HS-5 (cell line): Measurements from ENCODE around the gene SYT8.

Experiments
- DNase-seq: peaks from one replicate; pipeline ENCODE4 v3.0.0-alpha.2; 2012; ENCODE audit warnings: low read depth

The SYT8 gene

GRCh38 chr11:1819074-1819473 is 15.7 kb upstream of the SYT8 start:
- no peak for DNase-seq

GRCh38 chr11:1820463-1821325 is 14.1 kb upstream of the SYT8 start:
- no peak for DNase-seq

- no peak for DNase-seq
Measured at GRCh38 chr11:1821562-1821961, 13.2 kb upstream of the SYT8 start.

GRCh38 chr11:1822648-1823375 is 12.0 kb upstream of the SYT8 start:
- DNase-seq, result no peak

- DNase-seq, result no peak
Measured at GRCh38 chr11:1823376-1824220, 11.2 kb upstream of the SYT8 start.

DNA sequence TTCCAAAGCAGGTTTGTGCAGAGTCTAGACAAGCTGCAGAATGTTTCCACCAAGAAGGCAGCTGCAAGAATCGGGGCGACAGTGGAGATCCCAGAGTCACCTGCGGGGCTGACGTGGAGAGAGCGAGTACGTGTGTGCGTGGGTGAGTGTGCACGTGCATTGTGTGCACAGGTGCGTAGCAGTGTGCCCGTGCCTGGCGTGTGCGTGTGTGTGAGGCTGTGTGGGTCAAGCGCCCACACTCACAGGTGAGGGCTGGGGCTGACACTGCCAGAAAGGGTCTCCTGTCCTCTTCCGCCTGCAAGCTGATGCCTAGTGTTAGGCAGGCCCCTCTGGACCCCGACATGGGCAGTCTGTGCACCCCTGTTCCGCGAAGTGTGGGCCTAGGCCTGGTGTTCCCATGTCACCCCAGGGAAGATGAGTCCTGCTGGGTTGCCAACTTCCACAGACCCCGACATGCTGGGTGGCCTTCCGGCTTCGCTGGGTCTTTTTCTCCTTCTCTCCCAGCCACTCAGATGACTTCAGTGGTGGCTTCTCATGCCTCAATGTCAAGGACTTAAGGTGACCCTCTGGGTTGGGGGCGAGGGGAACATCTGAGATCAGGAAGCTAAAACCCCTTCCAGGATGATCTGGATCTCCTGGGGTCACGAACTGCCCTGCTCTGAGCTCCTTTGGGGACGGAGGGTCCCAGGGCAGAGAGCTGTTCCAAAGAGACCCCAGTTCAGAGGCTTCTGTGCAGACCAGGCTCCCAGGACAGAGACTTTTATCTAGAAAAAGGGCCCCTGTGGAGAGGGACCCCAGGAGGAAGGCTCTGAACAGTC is 10.4 kb upstream of the SYT8 start:
- no peak for DNase-seq

DNA sequence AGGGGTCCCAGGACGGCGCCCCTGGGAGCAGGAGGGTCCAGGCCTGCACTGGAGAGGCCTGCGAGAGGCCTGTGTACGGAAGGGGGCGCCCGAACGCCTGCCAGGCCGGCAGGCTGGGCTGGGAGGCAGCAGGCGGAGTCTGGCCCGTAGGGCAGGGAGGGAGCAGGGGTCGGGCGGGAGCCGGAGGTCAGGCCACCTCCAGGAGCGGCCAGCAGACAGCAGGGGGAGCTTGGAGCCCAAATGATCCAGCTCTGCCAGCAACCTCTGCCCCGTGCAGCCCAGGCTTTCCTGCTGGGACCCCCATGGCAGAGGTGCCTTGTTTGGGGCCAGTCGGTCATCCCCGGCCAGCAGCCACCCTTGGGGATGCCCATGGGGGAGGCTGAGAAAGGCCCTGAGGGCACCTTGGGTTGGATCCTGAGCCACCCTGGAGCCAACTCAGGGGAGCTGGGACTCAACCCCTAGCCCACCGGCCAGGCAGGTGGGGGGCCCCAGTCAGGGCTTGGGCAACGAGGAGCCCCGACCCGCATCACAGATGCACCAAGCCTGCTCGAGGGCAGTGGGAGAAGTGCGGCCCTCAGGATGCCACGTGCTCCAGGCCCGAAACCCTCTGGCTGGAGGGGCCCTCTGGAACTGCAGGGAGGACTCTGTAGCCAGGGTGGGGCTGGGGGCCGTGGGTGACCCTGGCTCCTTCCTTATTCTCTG is 9.6 kb upstream of the SYT8 start:
- DNase-seq, result no peak

DNA sequence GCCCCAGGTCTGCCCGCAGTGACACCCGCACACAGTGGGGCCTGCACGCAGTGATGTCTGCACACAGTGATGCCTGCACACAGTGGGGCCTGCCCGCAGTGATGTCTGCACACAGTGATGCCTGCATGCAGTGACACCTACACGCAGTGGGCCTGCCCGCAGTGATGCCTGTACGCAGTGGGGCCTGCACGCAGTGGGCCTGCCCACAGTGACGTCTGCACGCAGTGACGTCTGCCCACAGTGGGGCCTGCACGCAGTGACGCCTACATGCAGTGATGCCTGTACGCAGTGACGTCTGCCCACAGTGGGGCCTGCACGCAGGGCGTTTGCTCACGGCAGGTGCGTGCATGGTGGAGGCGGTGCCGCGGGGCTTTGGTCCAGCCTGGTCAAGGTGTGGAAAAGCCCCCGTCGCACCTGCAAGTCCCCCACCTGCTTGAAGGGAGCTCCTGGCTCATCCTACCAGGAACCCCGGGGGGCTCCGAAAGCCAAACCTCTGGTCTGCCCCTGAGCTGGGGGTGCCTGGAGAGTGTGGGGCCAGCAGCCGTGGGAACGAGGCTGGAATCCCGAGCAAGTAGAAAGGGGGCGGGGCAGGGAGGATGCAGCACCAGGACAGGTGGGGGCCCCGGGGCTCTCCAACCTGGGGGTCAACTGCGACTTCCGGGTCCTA is 8.9 kb upstream of the SYT8 start:
- DNase-seq, result no peak

DNA sequence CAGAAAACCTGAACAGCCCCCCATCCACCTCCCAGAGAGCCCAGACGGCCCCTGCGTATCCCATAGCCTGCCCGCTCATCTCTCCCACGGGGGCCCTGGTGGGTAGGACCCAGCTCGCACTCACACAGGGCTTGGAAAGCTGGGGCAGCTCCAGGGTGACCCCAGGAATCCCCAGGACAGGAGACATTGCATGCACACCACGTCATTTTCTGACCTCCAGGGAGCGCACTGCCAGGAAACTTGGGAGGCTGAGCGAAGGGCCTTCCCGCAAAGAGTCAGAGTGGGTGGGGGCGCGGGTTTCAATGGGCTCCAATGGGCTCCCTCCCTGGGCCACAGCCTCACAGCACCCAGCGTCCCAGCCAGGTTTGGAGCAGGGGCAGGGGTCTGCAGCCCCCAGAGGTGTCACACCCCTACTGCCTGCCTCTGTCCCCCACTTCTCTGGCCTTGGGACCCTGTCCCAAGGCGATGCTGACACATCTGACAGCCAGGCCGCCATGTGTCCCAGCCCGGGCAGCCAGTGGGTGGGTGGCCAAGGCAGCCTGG is 8.2 kb upstream of the SYT8 start:
- DNase-seq, result no peak

DNA sequence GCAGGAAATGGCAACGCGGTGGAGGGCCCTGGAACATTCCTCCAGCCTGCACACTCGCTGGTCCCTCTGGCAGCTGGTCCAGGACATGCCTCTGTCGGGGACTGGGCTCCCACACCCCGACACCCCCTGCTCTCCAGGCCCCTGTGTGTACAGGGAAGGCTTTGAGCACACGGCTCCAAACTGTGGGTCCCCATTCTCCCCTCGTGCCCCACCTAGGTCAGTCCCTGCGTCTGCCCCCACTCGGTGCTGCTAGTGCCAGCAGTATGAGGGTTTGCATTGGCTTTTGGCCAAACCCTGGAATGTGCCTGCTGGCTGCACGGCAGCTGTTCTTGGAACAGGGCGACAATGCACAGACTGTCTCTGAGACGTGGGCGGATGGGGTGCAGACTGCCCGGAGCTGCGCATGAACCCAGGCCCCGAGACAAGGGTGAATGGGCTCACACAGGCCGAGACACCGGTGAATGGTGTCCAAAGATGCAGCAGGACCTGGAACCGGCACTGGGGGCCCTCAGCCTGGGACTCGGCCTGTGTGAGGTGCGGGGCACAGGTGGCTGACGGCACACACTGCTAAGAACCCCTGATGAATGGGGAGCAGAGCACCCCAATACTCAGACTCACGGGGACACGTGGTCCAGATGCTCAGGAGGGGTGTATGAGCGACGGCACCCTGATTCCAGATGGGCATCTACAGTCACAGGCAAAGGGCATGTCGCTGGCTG is 7.5 kb upstream of the SYT8 start:
- no peak for DNase-seq

DNA sequence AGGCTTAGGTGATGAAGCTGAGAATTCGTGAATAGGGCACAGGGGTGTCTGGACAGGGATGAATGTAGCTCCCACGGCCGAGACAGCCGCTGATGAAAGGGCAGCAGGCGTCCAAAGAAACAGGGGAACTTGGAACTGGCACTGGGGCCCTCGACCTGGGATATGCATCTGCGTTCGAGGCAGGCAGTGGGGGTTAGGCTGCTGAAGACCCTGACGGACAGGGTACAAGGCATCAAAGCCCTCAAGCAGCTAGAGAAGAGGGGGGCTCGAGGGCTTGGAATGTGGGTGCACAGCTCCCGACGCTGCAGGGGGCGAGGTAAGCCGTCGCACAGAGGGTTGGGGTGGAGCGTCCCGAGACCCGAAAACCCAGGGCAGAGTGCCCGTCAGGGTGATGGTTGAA is 6.9 kb upstream of the SYT8 start:
- DNase-seq, result no peak

DNA sequence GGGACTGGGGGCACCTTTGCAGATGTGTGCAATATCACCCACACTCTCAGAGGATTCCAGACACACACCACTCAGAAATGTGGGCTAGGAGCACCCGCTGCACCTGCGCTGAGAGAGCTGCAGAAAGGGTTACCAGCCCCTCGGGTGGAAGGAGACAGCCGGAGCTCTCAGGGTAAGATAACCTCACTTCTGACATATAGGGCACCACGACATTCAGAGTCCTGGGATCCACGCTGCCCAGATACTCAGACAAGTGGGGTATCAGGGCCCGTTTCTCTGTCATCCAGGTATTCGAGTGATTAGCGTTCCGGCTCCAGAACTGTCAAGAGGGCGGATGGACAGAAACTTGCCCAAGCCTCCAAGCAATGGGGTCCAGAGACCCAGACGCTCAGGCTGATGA is 6.2 kb upstream of the SYT8 start:
- no peak for DNase-seq

- peak; percentile 8 for DNase-seq
Measured at GRCh38 chr11:1829039-1829820, 5.6 kb upstream of the SYT8 start.

- no peak for DNase-seq
Measured at GRCh38 chr11:1830004-1830321, 4.8 kb upstream of the SYT8 start.

GRCh38 chr11:1830322-1831223 is 4.2 kb upstream of the SYT8 start:
- DNase-seq, result no peak

DNA sequence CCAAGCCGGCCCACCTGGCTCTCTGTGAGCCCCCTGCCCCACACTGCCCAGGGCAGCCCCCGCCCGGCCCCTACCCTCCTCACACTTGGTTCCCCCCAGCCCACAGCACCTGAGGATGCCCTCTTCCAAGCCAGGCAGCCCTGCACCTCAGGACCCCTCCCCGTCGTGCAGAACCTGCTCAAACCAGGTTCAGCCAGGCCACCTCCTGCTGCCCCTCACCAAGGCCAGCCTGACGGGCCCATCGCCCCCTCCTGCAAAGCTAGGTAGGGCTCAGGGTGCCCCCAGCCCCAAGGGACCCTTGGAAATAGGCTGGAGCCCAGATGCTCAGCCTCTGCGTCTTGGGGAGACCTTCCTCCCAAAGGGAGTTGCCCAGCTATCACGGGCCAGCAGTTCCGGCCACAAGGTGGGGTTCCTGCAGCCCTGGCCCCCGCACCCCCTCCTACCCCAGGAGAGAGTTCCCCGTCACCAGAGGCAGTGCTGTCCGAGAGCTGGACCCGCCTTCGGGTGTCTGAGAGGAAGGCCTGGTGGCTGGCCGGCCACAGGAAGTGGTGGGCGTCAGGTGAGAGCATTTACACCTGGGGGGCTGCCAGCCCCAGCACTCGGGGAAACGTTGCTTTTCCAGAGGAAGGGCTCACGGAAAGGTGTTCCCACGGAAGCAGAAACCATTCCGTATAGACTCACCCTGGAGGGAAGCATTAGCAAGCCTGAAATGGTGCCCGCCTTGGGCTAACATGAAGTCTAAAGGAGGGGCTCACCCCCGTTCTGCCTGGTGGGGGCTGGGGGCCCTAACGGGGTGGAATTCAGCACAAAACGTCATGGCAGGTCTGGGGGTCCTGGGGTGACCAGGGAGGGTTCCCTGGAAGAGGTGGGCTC is 3.2 kb upstream of the SYT8 start:
- DNase-seq, result no peak
